Measurements from ENCODE around the gene STX3.

The STX3 gene

GRCh38 chr11:59754859-59755700, at the start of gene STX3:
TSS of gene STX3 (plus strand) at chr11:59755376. CDS start at chr11:59755606, 230 bp downstream.
- TF ChIP-seq, protein P1, sequence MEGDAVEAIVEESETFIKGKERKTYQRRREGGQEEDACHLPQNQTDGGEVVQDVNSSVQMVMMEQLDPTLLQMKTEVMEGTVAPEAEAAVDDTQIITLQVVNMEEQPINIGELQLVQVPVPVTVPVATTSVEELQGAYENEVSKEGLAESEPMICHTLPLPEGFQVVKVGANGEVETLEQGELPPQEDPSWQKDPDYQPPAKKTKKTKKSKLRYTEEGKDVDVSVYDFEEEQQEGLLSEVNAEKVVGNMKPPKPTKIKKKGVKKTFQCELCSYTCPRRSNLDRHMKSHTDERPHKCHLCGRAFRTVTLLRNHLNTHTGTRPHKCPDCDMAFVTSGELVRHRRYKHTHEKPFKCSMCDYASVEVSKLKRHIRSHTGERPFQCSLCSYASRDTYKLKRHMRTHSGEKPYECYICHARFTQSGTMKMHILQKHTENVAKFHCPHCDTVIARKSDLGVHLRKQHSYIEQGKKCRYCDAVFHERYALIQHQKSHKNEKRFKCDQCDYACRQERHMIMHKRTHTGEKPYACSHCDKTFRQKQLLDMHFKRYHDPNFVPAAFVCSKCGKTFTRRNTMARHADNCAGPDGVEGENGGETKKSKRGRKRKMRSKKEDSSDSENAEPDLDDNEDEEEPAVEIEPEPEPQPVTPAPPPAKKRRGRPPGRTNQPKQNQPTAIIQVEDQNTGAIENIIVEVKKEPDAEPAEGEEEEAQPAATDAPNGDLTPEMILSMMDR (IDR thresholded peaks at IDR 0.05; ENCODE audit: control insufficient read depth, extremely low read depth, insufficient read depth) = peak; percentile 25; the same call in 1 of the 2 replicates
- no peak for DNase-seq (ENCODE audit: low read depth)
- H3K4me3 ChIP-seq (ENCODE audit: low read depth, low read length) = peak within 1 kb of the TSS; percentile 80

DNA sequence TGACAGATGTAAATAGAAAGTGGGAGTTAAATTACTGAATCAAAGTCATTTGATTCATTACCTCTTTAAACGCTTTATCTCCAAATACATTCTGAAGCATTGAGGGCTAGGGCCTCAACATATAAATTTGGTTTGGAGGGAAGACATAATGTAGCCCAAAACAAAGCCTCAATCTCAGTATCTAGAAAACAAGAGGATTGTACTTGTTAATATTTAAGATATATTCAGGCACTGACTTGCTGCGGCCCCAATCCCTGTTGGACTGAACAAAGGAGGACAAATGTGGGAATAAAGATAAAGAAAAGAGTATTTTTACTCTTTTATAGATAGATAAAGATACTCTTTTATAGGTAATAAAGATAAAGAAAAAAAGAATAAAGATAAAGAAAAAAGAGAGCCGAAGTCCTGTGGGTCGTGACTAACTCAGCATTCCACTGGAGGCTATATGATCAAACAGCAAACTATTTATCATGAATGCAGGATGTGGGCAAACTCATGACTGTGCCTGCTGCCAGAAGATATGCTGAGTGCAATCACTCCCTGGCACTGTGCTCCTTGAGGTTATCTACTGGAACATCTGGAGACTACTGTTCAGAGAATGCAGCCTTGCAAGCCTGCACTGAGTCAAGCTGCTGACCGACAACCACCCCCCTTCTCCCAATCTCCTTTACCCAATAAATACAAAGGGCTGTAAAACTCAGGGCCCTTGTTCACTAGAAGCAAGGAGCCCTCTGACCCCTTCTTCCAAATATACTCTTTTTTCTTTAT, 48.5 kb upstream of the STX3 start:
- TF ChIP-seq, protein P1 (IDR thresholded peaks at IDR 0.05; ENCODE audit: control insufficient read depth, extremely low read depth, insufficient read depth) = no peak
- no peak overlapping the region for H3K4me3 ChIP-seq (ENCODE audit: low read depth, low read length)
- DNase-seq (ENCODE audit: low read depth) = no peak

DNA sequence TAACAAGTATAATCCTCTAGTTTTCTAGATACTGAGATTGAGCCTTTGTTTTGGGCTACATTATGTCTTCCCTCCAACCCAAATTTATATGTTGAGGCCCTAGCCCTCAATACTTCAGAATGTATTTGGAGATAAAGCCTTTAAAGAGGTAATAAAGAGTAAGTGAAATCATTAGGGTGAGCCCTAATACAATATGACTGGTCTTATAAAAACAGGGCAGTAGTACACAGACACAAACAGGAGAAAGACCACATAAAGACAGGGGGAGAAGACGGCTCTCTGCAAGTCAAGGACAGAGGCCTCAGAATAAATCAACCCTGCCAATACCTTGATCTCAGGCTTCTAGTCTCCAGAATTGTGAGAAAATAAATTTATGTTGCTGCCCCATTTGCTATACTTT, 47.8 kb upstream of the STX3 start:
- H3K4me3 ChIP-seq (ENCODE audit: low read depth, low read length) = no peak overlapping the region
- TF ChIP-seq, protein P1 (IDR thresholded peaks at IDR 0.05; ENCODE audit: control insufficient read depth, extremely low read depth, insufficient read depth) = no peak
- no peak for DNase-seq (ENCODE audit: low read depth)

- TF ChIP-seq, protein P1 (IDR thresholded peaks at IDR 0.05; ENCODE audit: control insufficient read depth, extremely low read depth, insufficient read depth) = no peak
- H3K4me3 ChIP-seq (ENCODE audit: low read depth, low read length) = no peak overlapping the region
- no peak for DNase-seq (ENCODE audit: low read depth)
These were observed 46.6 kb upstream of the STX3 start for GRCh38 chr11:59708537-59708936.

DNA sequence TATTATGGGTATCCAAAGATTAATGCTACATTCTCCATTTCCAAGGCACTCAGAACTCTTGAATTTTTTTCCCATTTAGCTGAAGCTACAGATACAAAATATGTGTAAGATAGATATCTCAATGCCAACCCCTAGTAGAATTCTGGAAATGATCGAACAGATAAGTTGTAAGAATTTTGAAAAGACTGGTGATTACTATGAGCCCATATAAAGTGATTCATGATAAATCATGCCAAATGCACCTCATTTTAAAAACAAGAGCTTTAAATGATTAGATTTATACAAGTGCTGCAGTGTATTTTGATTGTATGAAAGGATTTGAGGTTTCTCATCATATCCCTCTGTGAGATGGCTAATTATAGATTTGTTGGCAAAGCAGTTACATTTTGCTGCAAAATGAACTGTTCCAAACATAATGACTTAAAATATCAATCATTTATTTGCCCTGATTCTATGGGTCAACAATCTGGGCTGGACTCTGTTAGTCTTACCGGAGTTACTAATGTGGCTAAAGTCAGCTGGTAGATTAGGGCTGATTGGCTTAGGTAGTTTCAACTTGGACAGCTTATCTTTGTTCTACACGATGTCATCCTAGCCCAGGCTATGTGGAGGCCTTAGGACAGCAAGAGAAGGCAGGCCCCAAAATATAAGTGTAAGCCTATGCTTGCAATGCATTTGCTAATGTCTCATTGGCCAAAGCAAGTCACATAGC, 44.9 kb upstream of the STX3 start:
- no peak for DNase-seq (ENCODE audit: low read depth)
- H3K4me3 ChIP-seq (ENCODE audit: low read depth, low read length) = no peak overlapping the region
- TF ChIP-seq, protein P1 (IDR thresholded peaks at IDR 0.05; ENCODE audit: control insufficient read depth, extremely low read depth, insufficient read depth) = no peak

DNA sequence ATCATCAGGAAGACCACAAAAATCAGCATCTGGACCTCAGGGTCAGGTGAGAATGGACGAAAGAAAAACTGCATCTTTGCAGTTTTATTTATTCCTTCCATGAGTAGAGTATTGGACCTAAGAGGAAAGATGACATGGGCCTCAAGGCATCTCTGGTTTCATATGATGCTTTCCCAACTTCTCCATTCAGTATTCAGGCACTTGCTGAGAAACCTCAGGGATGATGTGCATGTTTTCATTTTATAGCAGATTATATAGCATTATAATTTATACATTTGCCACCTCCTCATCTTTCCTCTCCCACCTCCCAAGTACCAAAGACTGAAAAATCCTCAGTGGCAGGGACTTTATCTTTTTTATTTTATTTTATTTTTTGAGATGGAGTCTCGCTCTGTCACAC, 41.4 kb upstream of the STX3 start, which contains the start of gene OR10V1:
OR10V1 (minus strand) TSS at position 101 of the 400 bp plus-strand sequence; CDS start at position 101, 0 bp downstream.
- TF ChIP-seq, protein P1 (IDR thresholded peaks at IDR 0.05; ENCODE audit: control insufficient read depth, extremely low read depth, insufficient read depth) = no peak
- no peak within 1 kb of the TSS for H3K4me3 ChIP-seq (ENCODE audit: low read depth, low read length)
- no peak for DNase-seq (ENCODE audit: low read depth)
